NCI-H2196 treated with DMSO at 0.1 percent for 48 hours (cell line): ENCODE data around the gene PLPP4.
"Not testable (repeated sequence)": the region's sequence is repeated elsewhere in the genome, so short reads cannot be mapped to it uniquely, and the experiment has no call there.

ENCODE experiments used
- DNase-seq: peaks from one replicate; lab custom pipeline; 2025; ENCODE audit not compliant: unreplicated experiment; lab: John Stamatoyannopoulos, UW

Gene PLPP4

DNA sequence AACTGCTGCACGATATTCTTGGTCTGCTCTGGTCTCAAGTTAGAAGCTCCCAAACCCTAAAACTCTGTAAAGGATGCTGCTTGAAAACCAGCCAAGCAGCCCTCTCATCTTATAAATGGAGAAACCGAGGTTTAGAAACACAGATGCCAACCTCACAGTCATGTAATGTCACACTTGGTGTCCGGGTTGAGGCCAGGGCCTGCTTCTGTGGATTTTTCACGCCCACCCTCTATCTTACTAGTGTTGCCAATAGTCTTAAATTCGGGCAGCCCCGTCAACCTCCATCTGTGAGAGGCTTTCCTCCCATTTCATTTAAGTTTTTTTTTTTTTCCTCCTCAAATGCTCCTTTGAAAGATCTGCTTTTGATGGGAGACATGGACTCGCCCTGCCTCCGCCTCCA, 28.9 kb downstream of the PLPP4 start:
- no peak for DNase-seq

- no peak for DNase-seq
Observed at GRCh38 chr10:120486671-120487205, 29.7 kb downstream of the PLPP4 start.

DNA sequence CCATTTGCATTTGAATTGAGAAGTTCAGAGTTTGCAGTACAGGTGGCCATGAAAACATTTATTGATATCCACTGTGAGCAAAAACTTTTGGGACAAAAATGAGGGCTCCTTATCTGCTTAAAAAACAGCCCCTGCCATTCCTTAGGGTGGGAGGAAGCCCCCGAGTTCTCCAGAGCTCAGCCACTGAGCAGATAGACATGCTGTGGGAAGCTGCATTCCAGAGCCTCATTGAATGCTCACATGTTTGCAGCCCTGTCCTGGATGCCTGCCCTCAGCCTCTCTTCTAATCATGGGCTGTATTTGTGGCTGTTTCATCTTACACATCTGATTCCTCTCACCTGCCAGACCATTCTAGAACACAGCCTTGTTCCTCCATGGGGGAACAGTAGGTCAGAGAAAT, 33.3 kb downstream of the PLPP4 start:
- DNase-seq = no peak

DNA sequence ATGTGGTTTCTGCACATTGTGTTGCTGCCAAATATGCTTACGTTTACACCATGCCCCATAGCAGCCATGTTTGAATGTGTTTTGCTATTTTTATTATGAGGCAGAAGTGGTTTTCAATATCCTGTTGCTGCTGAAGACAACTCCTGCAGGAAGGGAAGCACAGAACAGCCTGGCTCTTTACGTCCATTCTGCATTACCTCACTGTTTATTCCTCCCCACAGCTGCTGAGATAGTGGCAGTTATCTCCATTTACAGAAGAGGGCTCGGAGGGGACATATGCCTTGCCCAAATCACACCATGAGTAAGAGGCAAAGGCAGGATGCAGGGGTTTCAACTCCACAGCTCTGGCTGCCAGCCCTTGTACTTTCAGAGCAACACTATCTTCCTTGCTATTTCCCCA, 35.3 kb downstream of the PLPP4 start:
- no peak for DNase-seq

GRCh38 chr10:120493411-120494312, 36.6 kb downstream of the PLPP4 start:
- DNase-seq = no peak

DNA sequence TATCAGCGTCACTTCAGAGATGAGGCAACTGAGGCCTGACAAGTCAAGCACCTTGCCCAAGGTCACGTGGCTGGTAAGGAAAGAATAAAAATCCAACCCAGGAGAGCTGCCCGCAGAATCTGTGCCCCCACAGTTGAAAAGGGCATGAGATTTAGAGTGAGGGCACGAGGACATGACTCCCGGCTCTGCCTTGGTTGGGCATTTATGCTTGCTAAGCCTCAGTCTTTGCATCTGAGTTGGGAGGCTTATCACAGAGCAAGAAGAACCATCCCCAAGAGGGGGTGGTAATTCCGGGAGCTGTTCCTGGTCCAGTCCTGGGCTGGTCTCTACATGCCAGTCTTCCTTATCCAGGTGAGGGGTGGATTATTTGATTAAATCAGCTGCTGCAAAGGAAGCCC, 37.3 kb downstream of the PLPP4 start:
- DNase-seq = no peak

DNA sequence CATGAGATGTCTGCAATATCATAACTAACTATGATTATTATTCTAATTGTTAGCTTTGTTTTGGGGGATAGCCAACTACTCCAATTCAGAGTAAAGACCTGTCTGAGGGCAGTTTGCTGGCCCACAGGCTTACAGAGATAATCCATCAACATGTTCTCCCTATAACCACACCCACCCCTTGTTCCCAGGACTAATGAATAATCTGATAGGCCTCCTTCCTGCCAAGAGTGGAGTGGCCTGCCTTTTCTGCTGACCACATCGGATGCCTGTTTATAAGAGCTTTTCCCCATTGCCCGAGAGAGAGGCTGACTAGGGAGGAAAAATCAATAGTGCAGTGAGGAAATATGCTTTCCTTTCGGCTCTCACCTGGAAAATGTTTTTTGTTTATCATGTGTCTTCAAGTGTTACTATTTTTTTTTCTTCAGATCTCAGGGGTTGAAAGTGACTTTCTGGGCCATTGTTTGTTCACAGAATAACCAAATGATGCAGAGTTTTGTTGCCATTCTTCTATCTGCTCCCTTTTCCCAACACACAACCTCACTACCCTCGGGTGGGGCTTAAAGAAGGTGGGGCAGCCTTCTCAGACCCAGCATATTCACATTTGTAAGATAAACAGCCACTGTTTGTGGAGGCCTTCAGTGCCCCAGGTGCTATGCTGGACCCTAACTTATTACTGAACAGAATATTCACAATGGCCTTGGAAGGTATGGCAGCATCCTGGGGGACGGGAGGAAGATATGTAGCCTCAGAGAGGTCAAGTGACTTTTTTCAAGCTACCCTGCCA, 38.4 kb downstream of the PLPP4 start:
- no peak for DNase-seq

DNA sequence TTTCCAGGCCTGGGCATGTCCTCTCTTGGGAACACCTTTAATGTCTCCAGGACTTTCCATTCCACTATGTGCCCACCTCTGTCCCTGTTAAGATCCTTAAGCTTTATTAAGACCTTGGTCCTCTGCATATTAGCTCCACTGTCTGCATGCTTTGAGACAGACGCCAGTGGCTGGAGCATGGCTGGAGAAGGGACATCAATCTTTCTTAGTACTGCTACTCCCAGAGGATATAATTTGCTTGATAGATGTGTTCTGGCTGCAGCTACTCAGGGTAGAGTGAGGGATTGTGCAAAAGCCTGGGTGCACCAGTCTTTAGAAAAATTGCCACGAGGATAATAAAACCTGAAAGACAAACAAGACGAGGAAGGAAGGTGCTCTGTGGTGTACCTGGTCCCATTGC, 42.9 kb downstream of the PLPP4 start:
- no peak for DNase-seq

GRCh38 chr10:120503689-120504088, 46.7 kb downstream of the PLPP4 start:
- DNase-seq = no peak

- DNase-seq = not testable (repeated sequence)
Observed at GRCh38 chr10:120504227-120504626, 47.2 kb downstream of the PLPP4 start.

DNA sequence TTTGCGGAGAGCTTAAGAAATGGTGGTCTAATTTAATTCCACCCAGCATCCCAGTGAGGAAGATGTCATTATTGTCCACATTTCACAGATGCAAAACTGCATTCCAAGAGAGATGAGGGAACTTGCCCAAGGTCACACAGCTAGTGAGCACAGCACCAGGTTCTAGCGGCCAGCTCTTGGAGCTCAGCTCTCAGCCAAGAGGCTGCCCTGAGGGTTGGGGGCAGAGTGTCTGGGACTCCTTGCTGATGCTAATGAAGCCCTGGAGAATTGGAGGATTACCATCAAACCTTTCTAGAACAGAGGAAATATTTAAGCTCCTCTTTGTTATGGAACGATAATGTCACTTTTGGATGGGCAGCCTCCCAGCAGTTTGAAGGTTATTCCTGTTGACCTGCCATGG, 48.0 kb downstream of the PLPP4 start:
- DNase-seq = no peak

GRCh38 chr10:120505866-120506265, 48.8 kb downstream of the PLPP4 start:
- DNase-seq = no peak

DNA sequence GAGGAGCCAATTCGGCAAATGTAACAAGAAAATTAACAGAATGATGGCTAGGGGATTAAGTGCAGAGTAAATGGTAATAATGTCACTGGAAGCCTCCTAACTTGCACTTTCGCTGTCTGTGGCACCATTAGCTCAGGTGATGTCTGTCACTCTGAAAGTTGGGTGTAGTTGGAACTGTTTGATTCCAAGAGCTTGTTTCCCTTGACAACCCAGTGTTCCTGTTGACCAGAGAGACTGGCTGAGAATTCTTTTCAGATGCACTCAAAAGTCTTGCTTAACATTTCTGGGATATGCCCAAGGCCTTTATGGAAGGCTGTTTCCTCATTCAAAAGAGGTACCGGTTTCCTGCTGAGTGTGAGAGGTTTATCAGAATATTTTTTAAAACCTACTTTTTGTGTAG, 49.6 kb downstream of the PLPP4 start:
- DNase-seq = no peak

DNA sequence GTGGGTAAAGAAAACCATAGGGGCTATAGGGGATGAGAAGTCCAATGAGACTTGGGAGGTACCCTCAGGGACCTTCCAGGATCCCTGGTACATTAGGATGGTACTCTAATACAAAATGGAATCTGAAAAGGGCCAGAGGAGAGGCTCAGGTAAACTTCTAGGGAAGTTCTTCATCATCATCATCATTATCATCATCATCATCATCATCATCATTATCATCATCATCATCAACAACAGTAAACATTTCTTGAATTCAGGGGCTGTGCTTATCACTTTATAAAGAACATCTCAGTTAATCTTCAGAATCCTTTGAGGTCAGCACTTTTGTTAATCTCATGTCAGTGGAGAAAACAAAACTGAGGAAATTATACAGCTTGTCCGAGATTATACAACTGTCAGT, 50.1 kb downstream of the PLPP4 start:
- no peak for DNase-seq

GRCh38 chr10:120507651-120508050, 50.6 kb downstream of the PLPP4 start:
- DNase-seq = no peak

GRCh38 chr10:120508393-120508792, 51.4 kb downstream of the PLPP4 start:
- DNase-seq = no peak

DNA sequence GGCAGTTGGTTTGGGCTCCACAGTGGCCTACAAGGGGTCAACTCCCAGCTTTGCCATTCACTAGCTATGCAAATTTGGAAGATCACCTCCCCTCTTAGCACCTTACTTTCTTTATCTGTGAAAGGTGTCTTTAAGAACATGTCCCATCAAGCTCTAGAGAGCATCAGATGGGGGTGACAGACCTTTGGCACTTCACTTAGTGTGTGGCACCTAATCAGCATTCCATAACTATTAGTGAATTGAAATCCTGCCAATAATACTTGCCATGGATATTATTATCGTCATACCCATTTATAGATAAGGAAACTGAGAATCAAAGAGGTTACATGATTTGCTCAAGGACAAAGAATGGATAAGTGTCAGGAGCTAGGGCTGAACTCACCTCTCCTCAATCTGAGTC, 51.9 kb downstream of the PLPP4 start:
- DNase-seq = no peak

GRCh38 chr10:120511165-120511564, 54.1 kb downstream of the PLPP4 start:
- no peak for DNase-seq

- DNase-seq = no peak
Observed at GRCh38 chr10:120513307-120513796, 56.3 kb downstream of the PLPP4 start.

DNA sequence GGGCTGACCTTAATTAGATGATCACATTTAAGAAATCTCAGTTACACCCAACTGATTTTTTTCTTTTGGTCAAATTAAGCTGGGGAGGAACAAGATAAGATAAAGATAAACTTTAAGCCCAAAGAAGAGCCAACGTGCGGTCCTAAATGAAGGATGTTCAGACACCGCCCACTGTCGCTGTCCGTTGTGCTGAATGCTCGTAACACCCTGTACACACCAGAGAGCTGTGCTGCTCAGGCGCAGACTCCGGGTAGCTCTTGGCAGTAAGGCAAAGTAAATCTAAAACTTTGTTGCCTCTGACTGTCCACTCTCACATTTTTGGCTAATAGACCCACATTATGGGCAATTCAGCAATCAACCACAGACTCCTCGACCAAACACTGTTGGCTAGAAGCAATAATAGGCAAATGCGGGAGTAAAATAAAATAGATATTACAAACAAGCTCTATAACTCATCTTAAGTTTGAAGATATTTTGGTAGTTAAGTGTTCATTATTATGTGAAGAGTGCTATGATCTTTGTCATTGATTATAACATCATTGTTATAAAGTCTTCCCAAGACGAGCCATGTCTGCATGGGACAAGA, 57.1 kb downstream of the PLPP4 start:
- no peak for DNase-seq

DNA sequence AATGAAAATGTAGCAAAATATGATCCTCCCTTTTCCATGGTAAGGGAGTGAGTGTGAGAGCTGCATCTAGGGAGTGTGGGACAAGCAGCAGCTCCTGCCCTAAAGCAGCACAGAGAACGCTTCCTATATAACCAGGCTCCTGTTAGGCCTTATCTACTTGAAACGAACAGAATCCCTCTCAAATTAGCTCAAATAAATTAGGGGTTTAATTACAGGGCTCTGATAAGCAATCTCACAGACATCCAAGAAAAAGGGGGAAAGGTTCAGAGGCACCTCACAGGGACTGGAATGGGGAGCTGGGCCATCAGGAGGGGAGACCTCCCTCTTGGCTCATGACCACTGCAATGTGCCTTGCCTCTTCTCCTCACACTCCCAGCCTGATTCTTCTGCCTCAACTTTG, 57.9 kb downstream of the PLPP4 start:
- no peak for DNase-seq
